GM18909 (cell line): ENCODE measurements around the gene FADD.
"Not testable (repeated sequence)": the region's sequence is repeated elsewhere in the genome, so short reads cannot be mapped to it uniquely, and the experiment has no call there.

Source experiments
- ATAC-seq: cut with Tn5 transposase; IDR thresholded peaks from one replicate; pipeline ENCODE4 v1.9.1; 2021; ENCODE audit warnings: mild to moderate bottlenecking; ENCODE audit not compliant: unreplicated experiment, poor library complexity

FADD gene

GRCh38 chr11:70176940-70177689 is 26.0 kb upstream of the FADD start:
- no peak for ATAC-seq

GRCh38 chr11:70180906-70181305 is 22.2 kb upstream of the FADD start:
- no peak for ATAC-seq

- no peak for ATAC-seq
These were observed 20.8 kb upstream of the FADD start for GRCh38 chr11:70182266-70182665.

GRCh38 chr11:70183032-70183431 is 20.1 kb upstream of the FADD start:
- no peak for ATAC-seq

- no peak for ATAC-seq
These were observed 19.5 kb upstream of the FADD start for GRCh38 chr11:70183483-70184176.

GRCh38 chr11:70184396-70184795 is 18.7 kb upstream of the FADD start:
- ATAC-seq = no peak

- no peak for ATAC-seq
These were observed 17.6 kb upstream of the FADD start for GRCh38 chr11:70185348-70186055.

GRCh38 chr11:70186420-70186819 is 16.7 kb upstream of the FADD start:
- no peak for ATAC-seq

- ATAC-seq = no peak
These were observed 16.2 kb upstream of the FADD start for GRCh38 chr11:70186936-70187335.

- no peak for ATAC-seq
These were observed 15.3 kb upstream of the FADD start for GRCh38 chr11:70187771-70188170.

GRCh38 chr11:70189622-70190021 is 13.5 kb upstream of the FADD start:
- no peak for ATAC-seq

GRCh38 chr11:70191495-70192140 is 11.5 kb upstream of the FADD start:
- no peak for ATAC-seq

- no peak for ATAC-seq
These were observed 10.3 kb upstream of the FADD start for GRCh38 chr11:70192666-70193410.

- ATAC-seq = no peak
These were observed 9.4 kb upstream of the FADD start for GRCh38 chr11:70193411-70194292.

- ATAC-seq = no peak
These were observed 8.0 kb upstream of the FADD start for GRCh38 chr11:70194792-70195791.

- no peak for ATAC-seq
These were observed 2.8 kb upstream of the FADD start for GRCh38 chr11:70200212-70200844.

GRCh38 chr11:70201047-70201446 is 2.0 kb upstream of the FADD start:
- not testable (repeated sequence) for ATAC-seq
